Neural progenitor cell (in vitro differentiated cells): ENCODE measurements around the gene NTRK1. TPM values are rescaled to one million over a fixed set of nuclear protein-coding genes. Genes with fewer than 3 reads are reported as not detected.

ENCODE experiments used
- DNase-seq: peaks from one replicate; pipeline ENCODE4 v3.0.0-alpha.2; 2016; ENCODE audit warnings: low spot score
- H2AFZ ChIP-seq: fragments of 200-600 bp; sonication (generic); replicated peaks from 2 replicates; pipeline ENCODE4 v1.6.1; 2016; ENCODE audit warnings: antibody characterized with exemption
- H3F3A ChIP-seq: fragments of 200-600 bp; sonication (generic); 2 replicates; pipeline ENCODE4 v1.6.1; 2016; ENCODE audit warnings: antibody characterized with exemption, low read depth
- H3K27ac ChIP-seq: fragments of 200-600 bp; sonication (generic); 2 replicates; pipeline ENCODE4 v1.5.1; 2016; ENCODE audit warnings: mild to moderate bottlenecking
- H3K27me3 ChIP-seq: fragments of 200-600 bp; sonication (generic); 2 replicates; pipeline ENCODE4 v1.6.1; 2016; ENCODE audit warnings: mild to moderate bottlenecking, moderate library complexity
- H3K36me3 ChIP-seq: fragments of 200-600 bp; sonication (generic); 2 replicates; pipeline ENCODE4 v1.5.1; 2016
- H3K4me1 ChIP-seq: fragments of 200-600 bp; sonication (generic); 2 replicates; pipeline ENCODE4 v1.6.1; 2016; ENCODE audit warnings: mixed run types
- H3K4me2 ChIP-seq: fragments of 200-600 bp; sonication (generic); 2 replicates; pipeline ENCODE4 v1.6.1; 2016
- H3K4me3 ChIP-seq: fragments of 200-600 bp; sonication (generic); 2 replicates; pipeline ENCODE4 v1.5.1; 2016
- H3K79me2 ChIP-seq: fragments of 200-600 bp; sonication (generic); 2 replicates; pipeline ENCODE4 v1.6.1; 2016; ENCODE audit warnings: low read depth
- H3K9ac ChIP-seq: fragments of 200-600 bp; sonication (generic); 2 replicates; pipeline ENCODE4 v1.6.1; 2016
- H3K9me3 ChIP-seq: fragments of 200-600 bp; sonication (generic); 2 replicates; pipeline ENCODE4 v1.5.1; 2016; ENCODE audit warnings: low read depth
- H4K20me1 ChIP-seq: fragments of 200-600 bp; sonication (generic); 2 replicates; pipeline ENCODE4 v1.6.1; 2016; ENCODE audit warnings: low read depth
- H3K27ac Mint-ChIP-seq: 3 replicates; pipeline ENCODE4 v1.8.0; 2021; ENCODE audit warnings: mixed read lengths
- H3K27me3 Mint-ChIP-seq: 2 replicates; pipeline ENCODE4 v1.8.0; 2022; ENCODE audit warnings: low read depth, mild to moderate bottlenecking, inconsistent platforms, moderate library complexity, mixed read lengths; ENCODE audit not compliant: insufficient read depth
- H3K36me3 Mint-ChIP-seq: 3 replicates; pipeline ENCODE4 v1.8.0; 2021; ENCODE audit warnings: mixed read lengths
- H3K4me1 Mint-ChIP-seq: 3 replicates; pipeline ENCODE4 v1.8.0; 2021; ENCODE audit warnings: mixed read lengths
- H3K4me3 Mint-ChIP-seq: 3 replicates; pipeline ENCODE4 v1.8.0; 2021; ENCODE audit warnings: mild to moderate bottlenecking, moderate library complexity, mixed read lengths
- H3K9me3 Mint-ChIP-seq: 3 replicates; pipeline ENCODE4 v1.8.0; 2020; ENCODE audit warnings: mixed read lengths
- EZH2 ChIP-seq: fragments of 200-600 bp; sonication (generic); IDR thresholded peaks from 2 replicates; pipeline ENCODE4 v1.6.1; 2017; ENCODE audit warnings: antibody characterized with exemption, mild to moderate bottlenecking, moderate library complexity
- EZH2phosphoT487 ChIP-seq: fragments of 200-600 bp; sonication (generic); IDR thresholded peaks from 2 replicates; pipeline ENCODE4 v1.6.1; 2017; ENCODE audit warnings: antibody characterized with exemption
- total RNA-seq: library from RNA; depleted of rRNA; stranded (reverse); fragments of >200 nt; gene quantifications from 2 replicates; pipeline ENCODE4 v1.2.3, GENCODE V29; 2015; ENCODE audit warnings: low replicate concordance
- TF ChIP-seq, protein P1 (sequence below): fragments of 200-600 bp; sonication (generic); IDR thresholded peaks from 2 replicates; pipeline ENCODE4 v1.5.1; 2017; ENCODE audit warnings: antibody characterized with exemption, mild to moderate bottlenecking

NTRK1 gene
- total RNA-seq, 1 donor from 2014 or later = not detected

DNA sequence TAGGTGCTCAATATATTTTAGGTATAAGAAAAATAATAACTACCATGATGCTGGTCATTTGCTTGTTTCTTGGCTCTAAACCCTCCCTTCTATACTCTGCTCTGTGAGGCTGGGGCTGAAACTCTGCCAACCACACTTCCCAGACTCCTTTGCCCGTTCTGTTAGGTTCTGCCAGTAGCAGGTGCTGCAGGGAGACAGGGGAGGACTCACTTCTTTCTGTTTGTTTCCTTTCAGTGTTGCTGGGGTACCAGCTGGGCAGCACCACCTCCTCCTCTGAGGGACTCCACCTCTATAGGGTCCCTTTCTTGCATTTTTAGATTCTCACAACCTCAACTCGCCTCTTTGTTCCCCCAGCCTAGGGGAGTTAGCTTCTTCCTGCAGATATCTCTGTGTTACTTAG lies 27.1 kb upstream of the NTRK1 start:
- Histone ChIP-seq H3K9ac (no peak overlapping the region), H3F3A (no peaks in the 10 kb centered on the region), H3K27me3 (peaks cover 80% of the 10 kb centered on the region), H3K4me2 (no peak overlapping the region), H3K36me3 (no peaks in the 10 kb centered on the region), H3K9me3 (no peaks in the 10 kb centered on the region), H3K79me2 (no peaks in the 10 kb centered on the region), H3K4me3 (no peak overlapping the region), H4K20me1 (no peaks in the 10 kb centered on the region), H3K27ac (no peak overlapping the region), H3K4me1 (no peaks in the 10 kb centered on the region), H2AFZ (no peak overlapping the region)
- no peak for DNase-seq
- H3K27me3 Mint-ChIP-seq = peaks cover 28% of the 10 kb centered on the region
- H3K36me3 Mint-ChIP-seq = no peaks in the 10 kb centered on the region
- no peaks in the 10 kb centered on the region for H3K9me3 Mint-ChIP-seq
- no peak overlapping the region for H3K4me3 Mint-ChIP-seq
- TF ChIP-seq, protein P1, sequence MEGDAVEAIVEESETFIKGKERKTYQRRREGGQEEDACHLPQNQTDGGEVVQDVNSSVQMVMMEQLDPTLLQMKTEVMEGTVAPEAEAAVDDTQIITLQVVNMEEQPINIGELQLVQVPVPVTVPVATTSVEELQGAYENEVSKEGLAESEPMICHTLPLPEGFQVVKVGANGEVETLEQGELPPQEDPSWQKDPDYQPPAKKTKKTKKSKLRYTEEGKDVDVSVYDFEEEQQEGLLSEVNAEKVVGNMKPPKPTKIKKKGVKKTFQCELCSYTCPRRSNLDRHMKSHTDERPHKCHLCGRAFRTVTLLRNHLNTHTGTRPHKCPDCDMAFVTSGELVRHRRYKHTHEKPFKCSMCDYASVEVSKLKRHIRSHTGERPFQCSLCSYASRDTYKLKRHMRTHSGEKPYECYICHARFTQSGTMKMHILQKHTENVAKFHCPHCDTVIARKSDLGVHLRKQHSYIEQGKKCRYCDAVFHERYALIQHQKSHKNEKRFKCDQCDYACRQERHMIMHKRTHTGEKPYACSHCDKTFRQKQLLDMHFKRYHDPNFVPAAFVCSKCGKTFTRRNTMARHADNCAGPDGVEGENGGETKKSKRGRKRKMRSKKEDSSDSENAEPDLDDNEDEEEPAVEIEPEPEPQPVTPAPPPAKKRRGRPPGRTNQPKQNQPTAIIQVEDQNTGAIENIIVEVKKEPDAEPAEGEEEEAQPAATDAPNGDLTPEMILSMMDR = no peak
- no peak for TF ChIP-seq EZH2
- no peak for TF ChIP-seq EZH2phosphoT487
- peak overlapping the region; percentile 1 for H3K27ac Mint-ChIP-seq
- peaks cover 6% of the 10 kb centered on the region for H3K4me1 Mint-ChIP-seq

DNA sequence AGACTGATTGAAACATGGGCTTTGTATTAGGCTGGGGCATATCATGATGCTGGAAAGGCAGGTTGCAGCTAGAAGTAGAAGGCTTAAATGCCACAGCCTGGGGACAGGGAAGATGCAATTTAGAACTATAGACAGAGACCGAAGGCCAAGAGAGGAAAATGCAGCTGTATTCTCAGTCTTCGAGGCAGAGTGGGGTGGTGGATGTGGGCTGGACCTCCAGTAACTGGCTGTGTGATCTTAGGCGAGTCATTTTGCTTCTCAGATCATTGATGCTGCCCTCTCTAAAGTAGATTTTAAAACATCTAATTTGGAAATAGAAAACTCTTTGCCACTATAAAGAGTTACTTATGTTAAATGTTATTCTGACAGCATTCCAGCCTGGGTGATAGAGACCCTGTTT lies 26.3 kb upstream of the NTRK1 start:
- peaks cover 3% of the 10 kb centered on the region for H3K4me1 ChIP-seq
- DNase-seq = no peak
- H3K27ac ChIP-seq = no peak overlapping the region
- H3K4me1 Mint-ChIP-seq = peaks cover 14% of the 10 kb centered on the region
- H3K27ac Mint-ChIP-seq = no peak overlapping the region
- no peaks in the 10 kb centered on the region for H3K36me3 ChIP-seq
- peaks cover 29% of the 10 kb centered on the region for H3K27me3 Mint-ChIP-seq
- H3K9ac ChIP-seq = no peak overlapping the region
- no peaks in the 10 kb centered on the region for H3K79me2 ChIP-seq
- no peak overlapping the region for H3K4me2 ChIP-seq
- no peaks in the 10 kb centered on the region for H3K9me3 ChIP-seq
- H3K27me3 ChIP-seq = peaks cover 83% of the 10 kb centered on the region
- H3F3A ChIP-seq = peaks cover under 1% of the 10 kb centered on the region
- H3K4me3 ChIP-seq = no peak overlapping the region
- H2AFZ ChIP-seq = no peak overlapping the region
- no peak overlapping the region for H3K4me3 Mint-ChIP-seq
- H4K20me1 ChIP-seq = peaks cover 4% of the 10 kb centered on the region
- no peak for TF ChIP-seq EZH2phosphoT487
- TF ChIP-seq EZH2 = no peak
- TF ChIP-seq, protein P1 = no peak
- H3K9me3 Mint-ChIP-seq = no peaks in the 10 kb centered on the region
- H3K36me3 Mint-ChIP-seq = no peaks in the 10 kb centered on the region

DNA sequence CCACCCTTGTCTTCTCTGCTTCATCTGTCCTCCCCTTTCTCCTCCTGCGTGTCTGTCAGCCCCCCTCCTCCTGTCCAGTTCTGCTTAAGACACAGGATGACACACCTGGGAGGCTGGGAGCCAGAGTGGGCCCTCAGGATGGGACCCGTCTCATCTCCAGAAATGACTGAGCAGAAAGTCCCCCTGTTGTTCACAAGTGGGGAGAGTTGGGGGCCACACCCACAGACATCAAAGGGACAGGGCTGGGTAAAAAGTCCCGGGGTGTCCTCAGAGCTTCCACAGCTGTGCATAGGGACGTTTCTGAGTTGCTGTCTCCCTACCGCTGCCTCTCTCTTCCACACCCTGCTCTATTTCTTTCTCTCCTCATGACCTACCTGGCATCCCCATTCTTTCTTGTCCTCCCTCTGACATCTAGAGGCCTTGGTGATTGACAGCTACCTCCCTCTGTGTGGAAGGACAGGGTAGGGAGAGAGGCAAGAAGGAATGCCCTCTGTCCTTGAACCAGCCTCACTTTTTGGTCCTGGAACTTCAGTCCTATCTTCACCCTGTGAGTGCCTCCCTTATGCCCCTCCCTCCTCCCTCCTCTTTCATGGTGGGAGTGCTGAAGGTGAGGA lies 24.5 kb upstream of the NTRK1 start:
- Histone ChIP-seq H3K9ac (no peak overlapping the region), H3K36me3 (no peaks in the 10 kb centered on the region), H3K4me2 (no peak overlapping the region), H2AFZ (no peak overlapping the region), H3K4me1 (peaks cover 13% of the 10 kb centered on the region), H3K79me2 (no peaks in the 10 kb centered on the region), H3K27ac (no peak overlapping the region), H3K9me3 (no peaks in the 10 kb centered on the region), H4K20me1 (peaks cover 6% of the 10 kb centered on the region), H3F3A (peaks cover 5% of the 10 kb centered on the region), H3K4me3 (no peak overlapping the region), H3K27me3 (peaks cover 82% of the 10 kb centered on the region)
- TF ChIP-seq, protein P1 = no peak
- no peak for TF ChIP-seq EZH2phosphoT487
- TF ChIP-seq EZH2 = no peak
- Mint-ChIP-seq H3K27ac (no peak overlapping the region), H3K36me3 (no peaks in the 10 kb centered on the region), H3K27me3 (peaks cover 27% of the 10 kb centered on the region), H3K4me3 (no peak overlapping the region), H3K9me3 (no peaks in the 10 kb centered on the region), H3K4me1 (peaks cover 26% of the 10 kb centered on the region)
- DNase-seq = no peak
